GM19372 (cell line): Measurements from ENCODE around the gene CMA1.
"Not testable (repeated sequence)": the region's sequence is repeated elsewhere in the genome, so short reads cannot be mapped to it uniquely, and the experiment has no call there.

Experiments
- ATAC-seq: cut with Tn5 transposase; IDR thresholded peaks from one replicate; pipeline ENCODE4 v1.9.1; 2021; ENCODE audit warnings: mild to moderate bottlenecking, low read depth, moderate library complexity; ENCODE audit not compliant: unreplicated experiment

Gene CMA1

DNA sequence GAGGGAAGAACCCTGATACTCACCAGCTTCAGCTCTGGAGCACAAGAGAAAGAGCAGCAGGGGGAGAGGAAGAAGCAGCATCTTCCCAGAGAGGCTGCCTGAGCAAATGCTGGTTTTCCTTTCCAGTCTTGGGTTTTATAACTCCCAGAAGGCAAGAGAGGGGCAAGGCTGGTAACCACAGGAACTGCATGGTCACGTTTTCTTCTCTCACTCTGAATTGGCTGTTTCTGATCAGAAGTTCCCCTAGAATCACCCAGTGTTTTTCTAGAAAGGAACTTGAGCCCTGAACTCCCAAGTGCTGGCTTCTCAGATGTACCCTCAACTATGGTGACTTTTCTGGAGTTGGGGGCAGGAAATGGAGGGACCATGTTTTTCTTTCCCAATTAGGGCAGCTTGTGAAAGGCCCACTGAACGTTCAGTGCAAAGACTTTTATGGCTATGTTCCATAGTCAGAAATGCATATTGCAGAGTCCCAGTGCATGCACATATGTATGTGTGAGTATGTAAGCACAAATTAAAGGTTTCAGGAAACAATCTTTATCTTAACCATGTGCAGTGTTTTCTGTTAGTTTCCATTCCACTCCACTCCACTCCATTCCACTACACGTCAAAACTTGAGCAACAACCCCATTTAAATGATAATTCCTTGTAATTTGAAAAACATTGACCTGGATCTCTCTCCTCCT is at the start of gene CMA1:
TSS of gene CMA1 (minus strand) at position 111 of the 686 bp plus-strand sequence. CDS start at position 81, 30 bp downstream.
- no peak for ATAC-seq

DNA sequence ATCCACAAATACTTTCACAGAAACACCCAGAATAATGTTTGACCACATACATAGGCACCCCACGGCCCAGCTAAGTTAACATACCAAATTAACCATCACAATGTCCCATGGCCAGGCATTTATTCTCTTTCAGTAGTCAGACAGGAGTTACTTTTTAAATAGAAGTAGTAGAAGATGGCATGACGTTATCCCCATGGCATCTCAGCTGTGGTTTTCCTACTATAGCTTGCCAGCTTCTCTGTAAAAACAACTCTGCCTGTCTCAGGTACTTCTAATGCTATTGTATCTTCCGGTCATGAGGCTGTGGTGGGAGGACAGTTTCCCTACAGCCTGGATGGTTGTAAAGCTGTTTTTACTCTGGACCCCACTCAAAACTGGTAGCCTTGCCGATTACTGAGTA is 48.7 kb upstream of the CMA1 start:
- no peak for ATAC-seq

GRCh38 chr14:24549064-24549463 is 41.0 kb upstream of the CMA1 start:
- not testable (repeated sequence) for ATAC-seq

DNA sequence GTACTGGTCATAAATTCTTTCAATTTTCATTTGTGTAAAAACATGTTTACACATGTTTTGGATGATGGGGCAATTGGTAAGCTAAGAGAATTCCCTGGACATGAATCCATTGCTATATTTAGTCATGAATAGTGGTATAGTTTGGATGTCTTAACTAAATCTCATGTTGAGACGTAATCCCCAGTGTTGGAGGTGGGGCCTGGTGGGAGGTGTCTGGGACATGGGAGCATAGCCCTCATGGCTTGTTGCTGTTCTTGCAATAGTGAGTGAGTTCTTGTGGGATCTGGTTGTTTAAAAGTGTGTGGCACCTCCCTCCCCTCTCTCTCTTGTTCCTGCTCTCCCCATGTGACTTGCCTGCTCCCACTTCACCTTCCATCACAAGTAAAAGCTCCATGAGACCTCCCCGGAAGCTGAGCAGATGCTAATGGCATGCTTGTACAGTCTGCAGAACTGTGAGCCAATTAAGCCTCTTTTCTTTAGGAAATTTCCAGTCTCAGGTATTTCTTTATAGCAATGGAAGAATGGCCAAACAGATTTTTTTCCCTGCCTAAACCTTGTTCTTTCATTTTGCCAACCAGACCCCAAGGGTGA is 34.4 kb upstream of the CMA1 start:
- no peak for ATAC-seq

DNA sequence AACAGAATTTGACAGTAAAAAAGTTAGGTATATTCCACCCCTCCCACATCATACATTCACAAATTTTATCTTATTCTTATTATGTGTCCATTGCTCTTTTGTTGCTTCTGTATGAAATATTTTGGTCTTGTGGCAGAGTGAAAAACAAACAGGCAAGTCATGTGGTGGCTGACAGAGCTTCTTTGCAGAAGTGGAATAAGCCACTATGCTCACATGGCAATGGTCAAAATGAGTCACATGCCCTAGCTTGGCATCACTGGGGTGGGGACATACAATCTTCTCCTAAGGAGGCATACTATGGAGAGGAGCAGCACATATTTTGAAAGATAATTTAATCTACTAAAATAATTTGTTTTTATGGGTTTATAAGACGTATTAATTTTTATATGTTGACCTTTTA is 27.7 kb upstream of the CMA1 start:
- no peak for ATAC-seq

DNA sequence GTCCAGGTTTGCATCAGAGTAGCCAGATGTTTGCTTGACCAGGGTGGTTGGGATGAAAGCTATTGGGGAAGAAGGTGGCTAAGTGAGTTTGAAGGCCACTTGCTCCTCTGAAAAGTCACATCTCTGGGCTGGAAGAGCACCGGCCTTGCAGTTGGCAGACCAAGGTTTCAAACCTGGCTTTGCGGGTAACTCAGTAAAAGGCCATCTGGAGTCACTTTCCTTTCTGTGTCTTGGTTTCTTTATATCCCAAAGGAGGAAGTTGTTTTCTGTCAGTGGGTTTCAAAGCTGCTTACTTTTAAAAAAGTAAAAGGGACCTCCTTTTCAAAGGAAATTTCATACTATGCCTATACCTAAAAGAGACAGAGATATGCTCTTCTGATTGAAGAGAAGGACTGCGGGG is 26.2 kb upstream of the CMA1 start:
- no peak for ATAC-seq

GRCh38 chr14:24525877-24526620 is 18.0 kb upstream of the CMA1 start:
- not testable (repeated sequence) for ATAC-seq

DNA sequence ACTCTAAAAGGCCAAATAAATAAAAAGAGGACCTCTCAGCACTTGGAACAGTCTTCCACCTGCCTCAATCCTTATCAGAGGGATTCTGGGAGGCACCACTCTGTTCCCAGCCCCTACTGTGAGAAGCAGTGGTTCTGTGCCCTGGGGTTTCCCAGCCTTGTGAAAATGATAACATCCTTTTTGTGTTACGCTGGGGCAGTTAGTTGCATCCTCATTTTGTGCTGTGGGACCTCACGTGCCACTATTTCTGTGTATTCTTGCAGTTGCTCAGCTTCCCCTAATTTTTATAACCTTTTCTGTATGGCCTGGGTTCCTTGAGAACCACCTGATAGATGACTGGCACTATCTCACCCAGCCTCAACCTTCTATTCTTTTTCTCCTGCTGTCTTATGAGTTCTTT is 10.8 kb upstream of the CMA1 start:
- no peak for ATAC-seq

DNA sequence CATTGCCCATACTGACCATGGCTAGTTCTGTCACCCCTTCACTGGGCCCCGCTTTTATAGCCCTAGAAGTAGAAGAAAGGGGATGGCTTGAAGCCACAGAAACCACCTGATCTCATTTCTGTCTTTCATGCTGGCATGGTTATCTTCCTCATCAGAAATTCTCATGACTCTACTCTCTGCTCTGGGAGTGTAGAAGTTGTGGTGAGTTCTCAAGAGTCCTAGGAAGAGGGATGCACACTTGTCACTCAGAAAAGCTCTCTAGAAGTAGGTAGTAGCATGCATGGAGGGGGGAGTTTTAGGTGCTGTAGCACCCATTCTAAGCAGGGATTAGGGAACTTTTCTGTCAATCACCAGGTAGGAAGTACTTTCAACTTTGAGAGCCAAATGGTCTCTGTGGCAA is 6.1 kb upstream of the CMA1 start:
- no peak for ATAC-seq

GRCh38 chr14:24513009-24513408 is 4.9 kb upstream of the CMA1 start:
- ATAC-seq: no peak

- no peak for ATAC-seq
Observed at GRCh38 chr14:24506443-24506842, 1.6 kb downstream of the CMA1 start.

DNA sequence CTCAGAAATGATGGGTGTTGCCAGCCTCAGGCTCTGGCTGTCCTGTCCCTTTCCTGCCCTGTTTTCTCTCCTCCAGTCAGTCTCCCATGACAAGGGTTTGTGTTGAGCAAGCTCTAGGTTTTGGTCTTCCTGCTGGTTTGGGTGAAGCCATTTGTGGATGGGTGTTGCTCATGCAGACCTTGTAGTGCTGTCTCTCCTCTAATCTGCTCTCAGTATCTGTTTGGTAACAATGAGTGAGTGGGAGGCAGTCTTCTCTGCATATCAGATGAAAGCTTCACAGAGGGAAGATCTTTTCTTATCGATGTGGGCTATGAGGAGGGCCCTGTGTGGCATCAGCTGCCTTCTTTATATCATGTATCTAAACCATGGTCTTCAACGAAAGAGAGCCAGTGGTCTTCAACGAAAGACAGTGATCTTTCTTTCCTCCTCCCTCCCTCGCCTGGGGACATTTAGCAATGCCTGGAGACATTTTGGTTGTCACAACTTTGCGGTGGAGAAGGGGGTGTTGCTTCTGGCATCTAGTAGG is 3.6 kb downstream of the CMA1 start:
- no peak for ATAC-seq

DNA sequence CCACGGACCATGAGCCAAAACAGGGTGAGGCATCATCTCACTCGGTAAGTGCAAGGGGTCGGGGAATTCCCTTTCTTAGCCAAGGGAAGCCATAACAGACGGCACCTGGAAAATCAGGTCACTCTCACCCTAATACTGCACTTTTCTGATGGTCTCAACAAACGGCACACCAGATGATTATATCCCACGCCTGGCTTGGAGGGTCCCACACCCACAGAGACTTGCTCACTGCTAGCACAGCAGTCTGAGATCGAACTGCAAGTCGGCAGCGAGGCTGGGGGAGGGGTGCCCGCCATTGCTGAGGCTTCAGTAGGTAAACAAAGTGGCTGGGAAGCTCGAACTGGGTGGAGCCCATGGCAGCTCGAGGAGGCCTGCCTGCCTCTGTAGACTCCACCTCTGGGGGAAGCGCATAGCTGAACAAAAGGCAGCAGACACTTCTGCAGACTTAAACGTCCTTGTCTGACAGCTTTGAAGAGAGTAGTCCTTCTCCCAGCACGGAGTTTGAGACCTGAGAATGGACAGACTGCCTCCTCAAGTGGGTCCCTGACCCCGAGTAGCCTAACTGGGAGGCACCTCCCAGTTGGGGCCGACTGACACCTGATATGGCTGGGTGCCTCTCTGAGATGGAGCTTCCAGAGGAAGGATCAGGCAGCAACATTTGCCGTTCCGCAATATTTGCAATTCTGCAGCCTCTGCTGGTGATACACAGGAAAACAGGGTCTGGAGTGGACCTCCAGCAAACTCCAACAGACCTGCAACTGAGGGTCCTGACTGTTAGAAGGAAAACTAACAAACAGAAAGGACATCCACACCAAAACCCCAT is 16.3 kb downstream of the CMA1 start:
- not testable (repeated sequence) for ATAC-seq

GRCh38 chr14:24483604-24484252 is 24.3 kb downstream of the CMA1 start:
- no peak for ATAC-seq

DNA sequence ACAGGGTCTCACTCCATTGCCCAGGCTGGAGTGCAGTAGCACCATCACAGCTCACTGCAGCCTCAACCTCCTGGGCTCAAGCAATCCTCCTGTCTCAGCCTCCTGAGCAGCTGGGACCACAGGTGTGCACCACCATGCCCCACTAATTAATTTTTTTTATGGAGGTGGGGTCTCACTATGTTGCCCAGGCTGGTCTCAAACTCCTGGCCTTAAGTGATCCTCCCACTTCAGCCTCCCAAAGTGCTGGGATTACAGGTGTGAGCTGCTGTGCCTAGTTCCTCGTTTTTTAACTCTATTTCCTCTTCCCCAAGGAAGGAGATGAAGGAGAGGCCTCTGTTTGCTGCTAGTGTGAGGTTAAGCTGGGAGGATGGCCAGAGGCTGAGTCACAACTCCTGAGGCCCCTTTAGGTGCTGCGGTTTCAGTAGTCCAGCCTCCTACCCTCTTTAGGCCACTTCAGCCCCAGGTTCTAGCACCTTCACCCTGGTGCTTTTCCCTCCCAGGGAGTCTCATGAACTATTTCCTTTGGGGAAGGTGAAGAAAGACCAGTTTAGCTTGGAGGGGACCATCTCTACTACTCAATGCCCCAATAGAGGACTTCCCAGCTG is 25.3 kb downstream of the CMA1 start:
- not testable (repeated sequence) for ATAC-seq

GRCh38 chr14:24481622-24482324 is 26.3 kb downstream of the CMA1 start:
- ATAC-seq: peak; percentile 82

DNA sequence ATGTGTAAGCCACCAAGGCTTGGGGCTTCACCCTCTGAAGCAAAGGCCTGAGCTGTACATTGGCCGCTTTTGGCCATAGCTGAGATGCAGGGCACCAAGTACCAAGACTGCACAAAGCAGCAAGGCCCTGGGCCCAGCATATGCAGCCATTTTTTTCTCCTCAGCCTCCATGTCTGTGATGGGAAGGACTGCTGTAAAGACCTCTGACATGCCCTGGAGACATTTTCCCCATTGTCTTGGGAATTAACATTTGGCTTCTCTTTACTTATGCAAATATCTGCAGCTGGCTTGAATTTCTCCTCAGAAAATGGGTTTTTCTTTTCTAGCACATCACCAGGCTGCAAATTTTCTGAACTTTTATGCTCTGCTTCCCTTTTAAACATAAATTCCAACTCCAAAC is 28.1 kb downstream of the CMA1 start:
- ATAC-seq: not testable (repeated sequence)

DNA sequence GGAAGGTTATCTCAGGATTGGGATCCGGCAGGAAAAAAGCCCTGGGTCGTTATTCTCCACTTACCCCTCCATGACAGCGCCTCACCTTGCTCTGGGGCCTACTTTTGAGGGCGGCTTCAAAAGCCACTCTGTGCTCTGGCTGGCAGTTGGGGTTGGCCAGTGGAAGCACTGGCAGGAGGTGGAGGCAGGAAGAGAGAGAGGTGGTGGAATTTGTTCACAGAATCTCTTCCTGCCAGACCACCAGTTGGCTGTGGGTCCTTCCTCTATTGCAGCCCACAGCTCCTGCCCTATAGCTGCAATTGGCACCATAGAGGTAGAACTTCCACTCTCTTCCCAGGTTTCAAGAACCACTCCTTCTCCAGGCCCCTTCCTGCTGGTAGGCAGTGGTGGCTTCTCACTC is 32.8 kb downstream of the CMA1 start:
- no peak for ATAC-seq

DNA sequence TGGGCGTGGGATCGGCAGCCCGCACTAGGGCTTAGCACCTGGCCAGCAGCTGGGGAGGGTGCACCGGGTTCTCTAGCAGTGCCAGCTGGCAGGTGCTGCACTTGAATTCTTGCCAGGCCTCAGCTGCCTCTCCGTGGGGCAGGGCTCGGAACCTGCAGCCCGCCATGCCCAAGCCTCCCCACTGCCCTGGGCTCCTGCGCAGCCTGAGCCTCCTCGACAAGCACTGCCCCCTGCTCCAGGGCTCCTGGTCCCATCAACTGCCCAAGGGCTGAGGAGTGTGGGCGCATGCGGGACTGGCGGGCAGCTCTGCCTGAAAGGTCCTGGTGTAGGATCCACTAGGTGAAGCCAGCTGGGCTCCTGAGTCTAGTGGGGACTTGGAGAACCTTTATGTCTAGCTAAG is 34.9 kb downstream of the CMA1 start:
- ATAC-seq: no peak
